Uterus (tissue), 2 donors: Measurements from ENCODE around the gene RPS6KC1.

Experiments
- POLR2A ChIP-seq, 2 donors: fragments of 450-650 bp; IDR thresholded peaks; one replicate each; pipeline ENCODE4 v1.6.1; 2016; ENCODE audit warnings: antibody characterized with exemption in 2 of 2, mild to moderate bottlenecking in 1 of 2, moderate library complexity in 1 of 2
- TF ChIP-seq, protein P1 (sequence below), 4 experiments: fragments of 200-600 bp in 2 of 4; fragments of 450-650 bp in 2 of 4; sonication (generic) in 2 of 4; IDR thresholded peaks; one replicate each; pipeline ENCODE4 v1.5.1; 2016 to 2019; ENCODE audit warnings: antibody characterized with exemption in 4 of 4, mild to moderate bottlenecking in 2 of 4, moderate library complexity in 1 of 4

DNA sequence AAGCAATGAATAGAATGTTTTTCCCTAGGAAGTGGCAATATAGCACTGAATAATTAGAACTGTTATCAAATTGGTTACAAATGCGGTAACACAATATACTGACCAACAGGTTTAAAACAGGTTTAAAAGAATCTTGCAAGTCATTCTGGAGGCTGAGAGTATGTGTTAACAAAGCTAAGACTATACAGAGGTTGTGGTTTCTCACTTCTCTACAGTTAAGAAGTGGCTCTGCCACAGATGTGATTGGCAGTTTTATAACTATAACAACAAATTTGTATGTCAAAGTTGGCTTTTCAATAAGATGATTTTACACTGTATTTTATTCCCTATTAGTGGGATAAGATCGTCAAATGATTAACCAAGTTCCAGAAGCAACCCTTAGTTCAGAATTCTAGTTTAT lies 42.5 kb upstream of the RPS6KC1 start:
- TF ChIP-seq, protein P1, sequence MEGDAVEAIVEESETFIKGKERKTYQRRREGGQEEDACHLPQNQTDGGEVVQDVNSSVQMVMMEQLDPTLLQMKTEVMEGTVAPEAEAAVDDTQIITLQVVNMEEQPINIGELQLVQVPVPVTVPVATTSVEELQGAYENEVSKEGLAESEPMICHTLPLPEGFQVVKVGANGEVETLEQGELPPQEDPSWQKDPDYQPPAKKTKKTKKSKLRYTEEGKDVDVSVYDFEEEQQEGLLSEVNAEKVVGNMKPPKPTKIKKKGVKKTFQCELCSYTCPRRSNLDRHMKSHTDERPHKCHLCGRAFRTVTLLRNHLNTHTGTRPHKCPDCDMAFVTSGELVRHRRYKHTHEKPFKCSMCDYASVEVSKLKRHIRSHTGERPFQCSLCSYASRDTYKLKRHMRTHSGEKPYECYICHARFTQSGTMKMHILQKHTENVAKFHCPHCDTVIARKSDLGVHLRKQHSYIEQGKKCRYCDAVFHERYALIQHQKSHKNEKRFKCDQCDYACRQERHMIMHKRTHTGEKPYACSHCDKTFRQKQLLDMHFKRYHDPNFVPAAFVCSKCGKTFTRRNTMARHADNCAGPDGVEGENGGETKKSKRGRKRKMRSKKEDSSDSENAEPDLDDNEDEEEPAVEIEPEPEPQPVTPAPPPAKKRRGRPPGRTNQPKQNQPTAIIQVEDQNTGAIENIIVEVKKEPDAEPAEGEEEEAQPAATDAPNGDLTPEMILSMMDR (IDR thresholded peaks at IDR 0.05), result no peak
- no peak for TF ChIP-seq POLR2A (IDR thresholded peaks at IDR 0.05)
